Left forelimb (tissue), 1 donor: ENCODE data around the gene ETNK1.
"Not testable (repeated sequence)": the region's sequence is repeated elsewhere in the genome, so short reads cannot be mapped to it uniquely, and the experiment has no call there.

Experiments
- DNase-seq: peaks from one replicate; pipeline ENCODE4 v3.0.0-alpha.2; 2018; ENCODE audit warnings: low spot score

Gene ETNK1

DNA sequence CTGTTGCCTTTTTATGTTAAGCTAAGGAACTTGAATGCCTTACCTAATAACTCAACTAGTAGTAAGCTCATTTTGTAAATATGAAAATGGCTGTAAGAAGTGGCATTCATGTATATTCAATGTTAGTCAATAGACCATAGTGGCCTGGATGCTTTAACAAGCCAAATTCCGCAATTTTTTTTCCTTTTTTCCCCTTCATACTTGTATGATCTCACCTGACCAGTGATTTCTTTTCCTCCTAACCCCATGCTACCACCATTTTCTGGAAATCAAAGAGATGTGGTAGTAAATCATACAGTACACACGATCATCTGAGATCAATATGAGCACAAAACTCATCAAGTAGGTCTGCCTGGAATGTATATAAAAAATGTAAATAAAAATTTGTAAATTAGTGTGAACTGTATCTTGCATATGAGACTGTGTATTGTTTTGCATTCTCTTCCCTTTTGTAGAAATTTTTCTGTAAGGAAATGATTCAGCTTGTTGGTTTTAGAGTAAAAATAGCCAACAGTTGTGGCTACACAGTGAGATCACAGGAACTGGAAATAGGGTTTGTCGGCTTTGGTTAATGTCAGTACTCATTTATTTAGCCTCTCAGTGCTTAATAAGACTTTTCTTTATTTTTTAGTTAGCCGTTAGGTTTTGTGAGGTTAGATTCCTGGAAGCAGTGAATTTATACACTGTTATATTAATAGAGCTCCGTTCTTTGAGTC is 62.5 kb downstream of the ETNK1 start:
- no peak for DNase-seq

DNA sequence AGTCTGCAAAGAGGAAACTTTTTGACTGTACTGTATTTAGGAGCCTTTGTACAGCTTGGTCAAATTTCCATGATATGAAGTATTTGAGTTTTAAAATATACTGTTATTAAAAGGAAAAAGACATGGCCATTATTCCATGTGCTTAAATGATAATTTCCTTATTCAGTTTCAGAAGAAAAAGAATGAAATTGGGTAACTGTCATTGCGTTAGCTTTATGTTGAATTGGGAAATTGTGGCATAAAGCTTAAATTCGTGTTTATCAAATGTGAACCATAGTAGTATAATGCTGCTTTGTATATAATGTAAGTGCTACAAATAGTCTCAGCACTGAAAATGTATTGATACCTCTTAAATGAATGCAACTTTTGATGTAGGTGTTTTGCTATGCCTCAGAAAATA is 64.9 kb downstream of the ETNK1 start:
- no peak for DNase-seq

DNA sequence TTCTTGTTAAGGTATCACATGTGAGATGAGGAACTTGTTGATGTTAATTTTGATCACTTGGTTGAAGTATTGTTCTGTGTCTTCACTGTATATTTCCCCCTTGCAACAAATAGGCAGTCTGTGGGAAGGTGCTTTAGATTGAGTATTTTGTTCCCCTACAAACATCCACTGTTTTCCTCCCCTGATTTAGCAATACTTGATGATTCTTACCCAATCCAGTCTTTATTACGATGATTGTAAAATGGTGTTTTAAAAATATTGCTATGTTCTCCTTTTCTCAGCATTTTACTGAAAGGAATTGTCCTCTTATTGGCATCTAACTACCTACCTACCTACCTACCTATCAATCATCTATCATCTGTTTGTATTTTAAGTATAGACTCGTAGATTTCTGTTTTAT is 66.3 kb downstream of the ETNK1 start:
- no peak for DNase-seq

DNA sequence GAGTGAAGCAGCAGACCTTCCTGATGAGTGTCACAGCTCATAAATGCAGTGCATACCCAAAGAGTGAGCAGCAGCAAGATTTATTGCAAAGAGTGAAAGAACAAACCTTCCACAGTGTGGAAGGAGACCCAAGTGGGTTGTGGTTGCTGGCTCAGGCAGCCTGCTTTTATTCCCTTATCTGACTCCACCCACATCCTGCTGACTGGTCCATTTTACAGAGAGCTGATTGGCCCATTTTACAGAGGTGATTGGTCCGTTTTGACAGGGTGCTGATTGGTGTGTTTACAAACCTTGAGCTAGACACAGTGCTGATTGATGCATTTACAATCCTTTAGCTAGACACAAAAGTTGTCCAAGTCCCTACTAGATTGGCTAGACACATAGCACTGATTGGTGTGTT is 67.5 kb downstream of the ETNK1 start:
- DNase-seq, result not testable (repeated sequence)

DNA sequence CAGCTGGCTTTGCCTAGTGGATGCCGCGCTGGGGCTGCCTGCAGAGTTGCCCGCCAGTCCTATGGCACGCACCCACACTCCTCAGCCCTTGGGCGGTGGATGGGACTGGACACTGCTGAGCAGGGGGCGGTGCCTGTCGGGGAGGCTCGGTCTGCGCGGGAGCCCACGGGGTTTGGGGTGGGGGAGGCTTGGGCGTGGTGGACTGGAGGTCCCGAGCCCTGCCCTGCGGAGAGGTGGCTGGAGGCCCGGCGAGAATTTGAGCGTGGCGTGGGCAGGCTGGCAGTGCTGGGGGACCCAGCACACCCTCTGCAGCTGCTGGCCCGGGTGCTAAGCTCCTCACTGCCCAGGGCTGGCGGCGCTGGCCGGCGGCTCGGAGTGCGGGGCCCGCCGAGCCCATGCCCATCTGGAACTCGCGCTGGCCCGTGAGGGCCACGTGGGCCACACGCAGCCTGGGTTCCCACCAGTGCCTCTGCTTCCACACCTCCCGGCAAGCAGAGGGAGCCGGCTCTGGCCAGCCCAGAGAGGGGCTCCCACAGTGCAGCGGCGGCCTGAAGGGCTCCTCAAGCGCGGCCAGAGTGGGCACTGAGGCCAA is 68.1 kb downstream of the ETNK1 start:
- no peak for DNase-seq

DNA sequence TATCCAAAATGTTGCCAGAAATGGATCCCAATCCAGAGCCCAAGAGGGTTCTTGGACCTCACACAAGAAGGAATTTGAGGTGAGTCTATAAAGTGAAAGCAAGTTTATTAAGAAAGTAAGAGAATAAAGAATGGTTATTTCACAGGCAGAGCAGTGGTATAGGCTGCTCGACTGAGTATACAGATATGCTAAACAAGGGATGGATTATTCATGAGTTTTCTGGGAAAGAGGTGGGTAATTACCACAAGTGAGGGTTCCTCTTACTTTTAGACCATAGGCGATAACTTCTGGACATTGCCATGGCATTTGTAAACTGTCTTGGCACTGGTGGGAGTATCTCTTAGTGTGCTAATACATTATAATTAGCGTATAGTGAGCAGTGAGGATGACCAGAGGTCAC is 73.6 kb downstream of the ETNK1 start:
- no peak for DNase-seq

DNA sequence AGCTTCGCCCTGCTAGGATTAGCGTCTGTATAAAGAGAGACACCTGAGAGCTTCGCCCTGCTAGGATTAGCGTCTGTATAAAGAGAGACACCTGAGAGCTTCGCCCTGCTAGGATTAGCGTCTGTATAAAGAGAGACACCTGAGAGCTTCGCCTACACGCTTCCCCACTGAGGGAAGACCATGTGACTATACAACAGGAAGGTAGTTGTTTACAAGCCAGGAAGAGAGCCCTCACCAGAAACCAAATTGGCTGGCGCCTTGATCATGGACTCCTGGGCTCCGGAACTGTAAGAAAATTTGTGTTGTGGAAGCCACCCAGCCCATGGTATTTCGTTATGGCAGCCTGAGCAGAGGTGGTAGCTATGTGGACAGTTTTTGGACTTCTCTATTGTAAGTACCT is 74.7 kb downstream of the ETNK1 start:
- not testable (repeated sequence) for DNase-seq

DNA sequence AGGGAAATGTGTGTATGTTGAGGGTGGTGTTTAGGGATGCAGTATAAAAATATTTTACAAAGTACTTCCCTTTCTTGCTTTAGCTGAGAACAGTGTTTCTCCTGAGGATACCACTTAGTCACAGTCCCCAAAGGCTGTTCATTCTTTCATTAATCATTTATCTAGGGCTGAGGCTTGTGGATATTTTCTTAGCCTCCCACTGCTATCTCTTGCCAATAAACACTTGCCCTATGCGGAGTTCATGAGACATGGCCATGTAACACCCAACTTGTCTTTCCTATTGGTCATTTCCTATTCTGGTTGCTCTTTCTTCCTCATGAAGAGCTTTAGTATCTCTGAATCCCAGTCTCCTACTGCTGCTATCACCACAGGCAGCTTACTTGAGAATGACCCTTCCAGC is 75.1 kb downstream of the ETNK1 start:
- DNase-seq, result no peak

DNA sequence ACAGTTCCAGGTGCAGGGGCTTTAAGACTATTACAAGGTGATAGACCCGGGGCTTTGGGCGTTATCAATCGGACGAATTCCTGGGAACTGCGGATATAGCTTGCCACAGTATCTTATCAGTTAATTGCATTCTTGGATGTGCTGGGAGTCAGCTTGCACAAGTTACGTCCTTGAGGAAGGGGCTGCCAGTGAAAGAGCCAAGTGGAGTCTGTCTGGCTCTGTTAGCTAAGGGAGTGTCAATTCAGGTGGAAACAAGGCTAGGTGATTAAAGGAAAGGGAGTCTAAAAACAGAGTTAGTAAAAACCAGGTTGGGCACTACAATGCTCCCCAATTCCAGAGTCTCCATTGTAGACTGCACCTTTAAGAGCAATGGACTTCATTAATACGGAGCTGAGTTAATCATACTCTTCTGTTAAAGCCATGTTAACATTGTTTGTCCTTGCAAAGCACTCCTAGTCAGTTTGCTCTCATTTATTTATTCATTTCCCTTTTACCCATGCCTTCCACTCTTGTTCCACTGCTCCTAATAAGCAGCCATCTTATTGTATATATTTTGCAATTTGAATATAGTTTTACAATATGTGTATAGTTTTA is 76.3 kb downstream of the ETNK1 start:
- not testable (repeated sequence) for DNase-seq

DNA sequence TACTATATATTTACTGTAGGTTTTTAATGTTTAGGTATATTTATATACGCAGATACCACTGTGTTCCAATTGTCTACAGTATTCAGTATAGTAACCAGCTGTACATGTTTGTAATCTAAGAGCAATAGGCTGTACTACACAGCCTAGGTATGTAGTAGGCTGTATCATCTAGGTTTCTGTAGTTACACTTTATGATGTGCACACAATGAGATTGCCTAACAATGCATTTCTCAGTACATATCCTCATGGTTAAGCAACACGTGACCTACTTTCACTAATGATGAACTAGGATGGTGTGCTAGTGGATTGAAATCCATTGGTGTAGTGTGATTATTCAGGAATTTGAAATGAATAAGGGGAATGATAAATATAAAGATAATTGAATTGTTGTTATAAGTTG is 77.7 kb downstream of the ETNK1 start:
- no peak for DNase-seq

DNA sequence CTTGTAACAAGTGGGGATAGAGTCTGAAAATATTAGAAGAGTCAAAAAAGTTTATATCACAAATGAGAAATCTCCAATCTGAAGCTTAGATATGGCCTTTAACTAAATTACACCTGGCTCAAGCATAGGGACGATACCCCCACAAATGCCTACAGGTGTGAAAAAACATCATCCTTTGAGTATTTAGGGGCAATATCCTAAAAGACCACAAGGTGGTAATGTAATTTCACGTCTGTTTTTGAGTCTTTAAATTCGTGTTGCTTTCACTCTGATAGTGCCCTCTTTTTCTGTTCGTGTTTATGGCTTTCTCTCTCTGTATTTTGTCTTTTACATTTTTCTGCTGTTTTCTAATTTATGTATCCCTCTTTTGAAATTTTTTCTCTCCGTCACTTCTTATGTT is 84.3 kb downstream of the ETNK1 start:
- DNase-seq, result no peak

DNA sequence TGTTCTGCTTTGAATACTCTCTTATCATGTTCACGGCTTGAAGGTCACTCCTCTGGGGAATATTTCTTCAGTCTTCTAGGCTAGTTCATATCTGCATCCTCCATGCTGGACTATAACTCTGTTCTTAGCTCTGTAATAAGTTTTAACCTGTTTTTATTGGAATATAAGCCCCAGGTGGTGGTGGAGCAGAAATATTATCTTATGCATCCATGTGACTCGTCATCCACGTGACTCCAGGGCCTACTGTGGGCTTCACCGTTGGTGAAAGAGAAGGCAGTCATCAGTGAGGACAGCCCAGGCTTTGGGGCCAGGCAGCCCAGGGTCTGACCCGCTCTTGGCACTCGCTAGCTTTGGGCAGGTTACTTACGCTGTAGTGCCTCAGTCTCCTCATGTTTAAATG is 87.1 kb downstream of the ETNK1 start:
- DNase-seq, result no peak

DNA sequence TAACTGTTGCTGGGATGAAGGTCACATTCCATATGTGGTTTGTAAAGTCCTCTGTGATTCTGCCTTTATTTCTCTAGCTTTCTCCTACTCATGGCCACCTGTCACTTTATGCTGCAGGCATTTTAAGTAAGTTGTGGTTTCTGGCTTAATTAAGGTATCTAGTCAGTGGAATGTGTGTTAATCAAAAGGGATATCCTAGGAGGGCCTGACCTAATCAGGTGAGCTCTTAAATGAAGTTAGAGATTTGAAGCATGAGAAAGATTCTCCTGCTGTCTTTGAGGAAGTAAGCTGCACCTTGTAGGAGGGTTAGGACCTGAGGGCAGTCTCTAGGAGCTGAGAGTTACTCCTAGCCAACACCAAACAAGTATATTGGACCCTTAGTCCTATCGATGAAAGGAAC is 90.3 kb downstream of the ETNK1 start:
- DNase-seq, result no peak

DNA sequence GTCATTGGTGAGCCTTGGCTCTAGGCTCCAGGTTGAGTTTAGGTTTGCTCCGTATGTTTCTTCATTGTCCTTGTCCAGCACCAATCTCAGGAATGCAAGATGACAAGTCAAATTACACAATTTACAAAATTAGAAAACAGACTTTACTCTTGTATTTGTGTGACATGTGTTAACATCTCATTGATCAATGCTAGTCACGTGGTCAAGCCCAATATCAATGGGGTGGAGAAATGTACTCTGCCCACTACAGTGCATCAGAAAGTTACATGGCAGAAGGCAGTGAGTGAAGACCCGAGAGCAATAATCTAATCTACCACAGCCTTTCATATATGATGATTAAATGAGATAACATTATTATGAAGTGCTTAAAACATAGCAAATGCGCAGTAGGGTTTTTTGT is 94.8 kb downstream of the ETNK1 start:
- DNase-seq, result no peak

DNA sequence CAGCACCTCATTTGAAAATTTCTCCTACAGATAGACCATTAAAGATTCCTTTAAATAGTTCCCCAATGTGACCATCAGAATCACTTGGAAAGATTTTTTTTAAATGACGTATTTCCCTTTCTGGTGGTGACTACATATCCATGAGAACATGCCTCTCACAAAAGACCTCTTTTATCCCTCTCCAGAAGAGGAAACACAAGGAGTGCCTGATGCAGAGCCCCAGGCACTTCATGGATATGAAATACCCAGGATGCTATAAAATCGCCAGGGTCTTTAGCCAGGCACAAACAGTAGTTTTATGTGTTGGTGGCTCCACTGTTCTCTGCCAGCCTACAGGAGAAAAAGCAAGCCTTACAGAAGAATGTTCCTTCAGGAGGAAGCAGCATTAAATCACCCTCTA is 97.1 kb downstream of the ETNK1 start:
- DNase-seq, result no peak

DNA sequence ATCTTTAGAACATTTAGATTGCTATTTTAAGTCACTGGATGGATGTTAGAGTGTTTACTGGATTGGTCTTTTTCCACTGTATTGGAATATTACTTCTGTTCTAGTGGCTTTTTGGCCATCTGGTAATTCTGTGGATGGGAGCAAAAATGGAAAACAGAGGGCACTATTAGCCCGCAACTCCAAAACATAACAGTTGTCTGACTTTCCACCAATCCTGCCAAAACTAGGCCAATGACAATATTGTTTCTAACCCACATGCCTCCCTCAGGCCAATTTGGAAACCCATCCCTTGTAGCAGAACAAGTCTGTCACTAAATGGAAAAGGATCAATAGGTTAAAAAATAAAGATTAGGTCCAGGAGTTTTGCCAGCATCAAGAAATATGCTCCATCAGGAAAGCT is 97.8 kb downstream of the ETNK1 start:
- DNase-seq, result no peak

DNA sequence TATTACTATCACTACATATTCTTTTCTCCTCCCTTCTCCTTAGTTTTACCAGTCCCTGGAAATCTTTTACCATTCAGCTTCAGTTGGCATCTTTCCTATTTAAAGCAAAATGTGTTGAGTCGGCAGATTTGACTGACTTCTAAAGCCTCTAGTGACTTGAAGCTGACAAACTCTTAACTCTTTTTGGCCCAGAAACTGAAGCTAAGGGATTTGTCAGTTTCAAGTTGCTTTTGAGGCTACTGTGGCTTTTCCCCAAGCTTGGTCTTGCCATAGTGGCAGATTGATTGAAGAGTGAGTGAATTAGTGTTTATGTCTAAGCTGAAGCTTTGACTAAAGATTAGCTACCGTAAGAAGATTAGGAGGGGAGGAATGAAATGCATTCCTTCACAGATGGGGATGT is 104.0 kb downstream of the ETNK1 start:
- DNase-seq, result no peak

DNA sequence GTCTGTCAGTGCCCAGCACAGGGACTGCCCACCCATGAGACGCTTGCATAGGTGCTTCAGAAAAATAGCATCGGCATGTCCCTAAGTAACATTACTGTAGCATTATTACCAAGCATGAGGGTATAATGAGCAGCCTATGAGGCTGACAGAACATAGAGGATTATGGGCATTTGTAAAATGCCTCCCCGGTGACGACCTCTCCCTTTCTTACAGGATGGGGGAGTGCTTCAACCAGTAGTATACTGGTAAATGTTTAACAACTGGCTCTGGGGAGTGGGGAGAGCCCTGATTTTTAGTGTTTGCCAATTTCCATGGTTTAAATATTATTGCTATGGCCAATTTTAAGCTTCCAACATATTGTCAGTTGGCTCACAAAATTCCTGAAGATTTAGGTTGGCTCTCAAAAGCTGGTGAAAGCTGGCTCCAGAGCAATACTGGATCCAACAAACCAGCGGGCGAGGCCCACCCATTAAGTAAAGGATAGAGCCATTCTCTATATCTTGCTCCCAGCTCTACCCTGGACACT is 104.5 kb downstream of the ETNK1 start:
- DNase-seq, result no peak

DNA sequence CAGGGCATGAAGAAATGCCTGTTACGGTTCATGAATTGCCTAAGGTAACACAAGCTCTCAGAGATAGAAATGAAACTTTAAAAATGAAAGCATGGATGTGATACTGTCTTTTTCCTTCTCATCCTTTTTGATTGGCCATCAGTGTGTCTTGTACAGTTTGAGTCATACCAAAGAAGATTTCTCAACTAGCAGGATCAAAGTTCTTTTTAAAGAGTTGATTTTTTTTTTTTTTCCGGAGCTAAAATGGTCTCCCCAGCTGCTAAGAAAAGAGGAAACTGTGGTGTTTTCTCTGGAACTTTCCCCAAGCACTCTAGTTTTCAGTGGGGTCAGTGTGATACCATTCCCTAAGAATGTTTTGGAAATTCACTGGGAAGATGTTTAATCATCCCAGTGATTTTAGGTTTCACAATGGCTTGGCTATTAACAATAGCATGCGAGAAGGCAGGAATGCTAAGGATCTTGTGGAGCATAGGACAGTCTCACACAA is 105.0 kb downstream of the ETNK1 start:
- no peak for DNase-seq

DNA sequence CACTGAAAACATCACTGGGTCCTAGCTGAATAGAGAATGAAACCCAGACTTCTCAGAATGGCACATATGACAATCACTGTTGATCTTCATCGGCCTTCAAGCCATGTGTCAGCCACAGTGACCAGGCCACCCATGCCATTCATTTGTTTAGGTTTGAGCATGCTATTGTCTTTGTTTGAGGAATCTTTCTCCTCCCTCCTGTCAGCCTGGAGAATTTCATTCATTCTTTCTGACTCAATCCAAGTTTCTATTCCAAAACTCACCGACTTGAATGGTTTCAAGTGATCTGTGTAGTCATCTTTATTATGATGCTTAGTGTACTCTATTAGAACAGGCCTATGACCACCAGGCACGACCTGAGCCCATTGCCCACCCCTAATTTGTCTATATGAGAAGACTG is 106.3 kb downstream of the ETNK1 start:
- DNase-seq, result no peak

DNA sequence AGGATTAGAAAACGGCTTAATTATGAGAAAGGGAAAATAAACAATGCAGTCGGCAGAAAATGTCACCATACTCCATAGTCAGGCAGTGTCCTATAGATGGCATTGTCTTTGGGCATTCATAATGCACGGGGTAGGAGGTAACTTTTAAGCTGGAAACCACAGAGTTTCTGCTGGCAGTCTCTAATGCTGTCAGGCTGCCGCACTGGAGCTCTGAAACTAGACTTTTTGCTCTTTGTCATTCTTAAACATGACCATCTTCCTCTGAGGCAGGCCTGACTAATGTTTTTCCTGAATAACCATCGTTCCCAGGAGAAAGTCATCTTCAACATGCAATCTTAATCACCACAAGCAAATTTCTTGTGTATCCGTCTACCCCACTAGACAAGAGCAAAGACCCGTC is 108.8 kb downstream of the ETNK1 start:
- no peak for DNase-seq

DNA sequence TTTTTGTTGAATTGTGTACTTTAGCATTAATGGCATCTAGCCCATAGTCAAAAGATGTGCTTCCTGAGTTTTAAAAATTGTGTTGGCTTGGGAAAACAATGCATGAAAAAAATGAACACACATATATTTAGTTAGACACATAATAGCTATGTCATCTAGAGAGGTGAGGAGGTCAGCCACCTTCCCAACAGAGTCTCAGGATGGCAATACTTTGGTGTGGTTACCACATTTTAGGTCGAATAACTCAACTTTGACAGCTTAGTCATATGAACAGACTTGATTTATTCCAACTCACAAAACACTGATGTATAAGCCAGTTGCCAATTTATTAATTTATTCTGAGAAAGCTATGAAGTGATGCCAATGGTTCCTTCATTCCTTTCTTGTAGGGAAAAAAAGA is 114.0 kb downstream of the ETNK1 start:
- DNase-seq, result no peak
